ENCODE results near the gene NUF2. TPM values are rescaled to one million over a fixed set of nuclear protein-coding genes. Genes with fewer than 3 reads are reported as not detected.

NUF2 gene
- total and polyA plus RNA-seq, 10 donors: 2.4 to 8.2 (median 4.8) TPM

- no peak for DNase-seq
- no peak overlapping the region for H3K27ac ChIP-seq
- H3K4me1 ChIP-seq: no peaks in the 10 kb centered on the region
- intact Hi-C loops (cut with DNase I; ENCODE audit: low total_unique reads): no loop called here
- 91 to 98% (median 95%) methylated on average over 2 of the region's 2 CpGs for WGBS, 5 donors
- H3K36me3 ChIP-seq: no peaks in the 10 kb centered on the region
- no peak overlapping the region for H3K4me3 ChIP-seq
- H3K27me3 ChIP-seq (replicated peaks in 1 of 7): peaks cover 0 to 3% (median 0%) of the 10 kb centered on the region in 7 donors
- TF ChIP-seq POLR2A (IDR thresholded peaks at IDR 0.05) (no peak), POLR2AphosphoS5 (IDR thresholded peaks at IDR 0.05) (no peak), CTCF (IDR thresholded peaks at IDR 0.05 in 8 of 11, conservative IDR thresholded peaks at IDR 0.05 in 3 of 11) (no peak)
- no peaks in the 10 kb centered on the region for H3K9me3 ChIP-seq
These were observed 56.8 kb downstream of the NUF2 start for GRCh38 chr1:163378554-163378953.

GRCh38 chr1:163379801-163380200 is 58.0 kb downstream of the NUF2 start:
- H3K4me3 ChIP-seq: no peak overlapping the region
- no peaks in the 10 kb centered on the region for H3K9me3 ChIP-seq
- H3K27me3 ChIP-seq (replicated peaks in 1 of 7): peaks cover 0 to 3% (median 0%) of the 10 kb centered on the region in 7 donors
- no peak for DNase-seq
- H3K36me3 ChIP-seq: no peaks in the 10 kb centered on the region
- intact Hi-C loops (cut with DNase I; ENCODE audit: low total_unique reads): no loop called here
- no peaks in the 10 kb centered on the region for H3K4me1 ChIP-seq
- TF ChIP-seq CTCF (IDR thresholded peaks at IDR 0.05 in 8 of 11, conservative IDR thresholded peaks at IDR 0.05 in 3 of 11) (no peak), POLR2AphosphoS5 (IDR thresholded peaks at IDR 0.05) (no peak), POLR2A (IDR thresholded peaks at IDR 0.05) (no peak)
- WGBS, 5 donors: 86 to 94% (median 89%) methylated on average over 4 of the region's 4 CpGs
- H3K27ac ChIP-seq: no peak overlapping the region

- no peaks in the 10 kb centered on the region for H3K9me3 ChIP-seq
- H3K27ac ChIP-seq: no peak overlapping the region
- no peak for TF ChIP-seq CTCF (IDR thresholded peaks at IDR 0.05 in 8 of 11, conservative IDR thresholded peaks at IDR 0.05 in 3 of 11)
- TF ChIP-seq POLR2A (IDR thresholded peaks at IDR 0.05): no peak
- TF ChIP-seq POLR2AphosphoS5 (IDR thresholded peaks at IDR 0.05): no peak
- WGBS, 5 donors: 4 to 44% (median 28%) methylated on average over 2 of the region's 2 CpGs
- H3K4me1 ChIP-seq: no peaks in the 10 kb centered on the region
- intact Hi-C loops (cut with DNase I; ENCODE audit: low total_unique reads): no loop called here
- no peak for DNase-seq
- no peaks in the 10 kb centered on the region for H3K36me3 ChIP-seq
- peaks cover 0 to 3% (median 0%) of the 10 kb centered on the region in 7 donors for H3K27me3 ChIP-seq (replicated peaks in 1 of 7)
- H3K4me3 ChIP-seq: no peak overlapping the region
These were observed 59.9 kb downstream of the NUF2 start for GRCh38 chr1:163381487-163382184.

GRCh38 chr1:163382395-163382794 is 60.6 kb downstream of the NUF2 start:
- no peak overlapping the region for H3K4me3 ChIP-seq
- H3K27me3 ChIP-seq (replicated peaks in 1 of 7): peaks cover 0 to 3% (median 0%) of the 10 kb centered on the region in 7 donors
- H3K9me3 ChIP-seq: no peaks in the 10 kb centered on the region
- no peak for TF ChIP-seq CTCF (IDR thresholded peaks at IDR 0.05 in 8 of 11, conservative IDR thresholded peaks at IDR 0.05 in 3 of 11)
- no peak for TF ChIP-seq POLR2AphosphoS5 (IDR thresholded peaks at IDR 0.05)
- no peak for TF ChIP-seq POLR2A (IDR thresholded peaks at IDR 0.05)
- no peaks in the 10 kb centered on the region for H3K36me3 ChIP-seq
- DNase-seq: no peak
- 75 to 89% (median 79%) methylated on average over 4 of the region's 4 CpGs for WGBS, 5 donors
- no peaks in the 10 kb centered on the region for H3K4me1 ChIP-seq
- intact Hi-C loops (cut with DNase I; ENCODE audit: low total_unique reads): no loop called here
- no peak overlapping the region for H3K27ac ChIP-seq
